Smooth muscle cell (in vitro differentiated cells): Measurements from ENCODE around the gene SIMC1. TPM values are rescaled to one million over a fixed set of nuclear protein-coding genes. Genes with fewer than 3 reads are reported as not detected.

ENCODE experiments used
- DNase-seq: peaks from one replicate; lab custom pipeline; 2025; ENCODE audit not compliant: unreplicated experiment; lab: John Stamatoyannopoulos, UW
- H2AFZ ChIP-seq: fragments of 200-600 bp; sonication (generic); 2 replicates; pipeline ENCODE4 v1.6.0; 2016; ENCODE audit warnings: antibody characterized with exemption, low read depth, mild to moderate bottlenecking
- H3F3A ChIP-seq: fragments of 200-600 bp; sonication (generic); 2 replicates; pipeline ENCODE4 v1.6.0; 2017; ENCODE audit warnings: antibody characterized with exemption, low read depth
- H3K27ac ChIP-seq: fragments of 200-600 bp; sonication (generic); 2 replicates; pipeline ENCODE4 v1.5.1; 2016; ENCODE audit warnings: low read depth, mild to moderate bottlenecking
- H3K27me3 ChIP-seq: fragments of 200-600 bp; sonication (generic); 2 replicates; pipeline ENCODE4 v1.6.1; 2016; ENCODE audit warnings: low read depth, mild to moderate bottlenecking
- H3K36me3 ChIP-seq: fragments of 200-600 bp; sonication (generic); 2 replicates; pipeline ENCODE4 v1.5.1; 2016; ENCODE audit warnings: low read depth
- H3K4me1 ChIP-seq: fragments of 200-600 bp; sonication (generic); 2 replicates; pipeline ENCODE4 v1.5.1; 2016; ENCODE audit warnings: low read depth
- H3K4me2 ChIP-seq: fragments of 200-600 bp; sonication (generic); 2 replicates; pipeline ENCODE4 v1.6.0; 2016; ENCODE audit warnings: mild to moderate bottlenecking
- H3K4me3 ChIP-seq: fragments of 200-600 bp; sonication (generic); 2 replicates; pipeline ENCODE4 v1.5.1; 2016; ENCODE audit warnings: mild to moderate bottlenecking
- H3K79me2 ChIP-seq: fragments of 200-600 bp; sonication (generic); 2 replicates; pipeline ENCODE4 v1.6.0; 2016; ENCODE audit warnings: low read depth, mild to moderate bottlenecking
- H3K9ac ChIP-seq: fragments of 200-600 bp; sonication (generic); 2 replicates; pipeline ENCODE4 v1.6.0; 2016; ENCODE audit warnings: low read depth
- H3K9me3 ChIP-seq: fragments of 200-600 bp; sonication (generic); replicated peaks from 2 replicates; pipeline ENCODE4 v1.5.1; 2016; ENCODE audit warnings: low read depth
- H4K20me1 ChIP-seq: fragments of 200-600 bp; sonication (generic); 2 replicates; pipeline ENCODE4 v1.6.0; 2016; ENCODE audit warnings: low read depth
- WGBS: methylation state at CpG from one replicate; pipeline ENCODE4 v1.1.7; 2016; ENCODE audit warnings: low lambda C conversion rate; 5-methylcytosine and 5-hydroxymethylcytosine counted together
- microRNA counts: library from miRNA; unstranded; fragments of <30 nt; microRNA quantifications from one replicate; lab custom pipeline; 2016
- microRNA-seq: library from miRNA; unstranded; fragments of <30 nt; microRNA quantifications from one replicate; pipeline ENCODE4, GENCODE V29; 2016; ENCODE audit warnings: borderline number of aligned reads
- polyA plus RNA-seq: library from polyadenylated mRNA; unstranded; fragments of >200 nt; fragmentation: Nextera tagmentation; extraction: Ambion mirVana; gene quantifications from 2 replicates; pipeline ENCODE4 v1.2.1, GENCODE V29; 2016
- small RNA-seq: library from RNA; depleted of rRNA; stranded (forward); fragments of <200 nt; gene quantifications from one replicate; pipeline ENCODE3, GENCODE V24; 2014
- total RNA-seq: library from RNA; depleted of rRNA; stranded (reverse); fragments of >200 nt; gene quantifications from 2 replicates; pipeline ENCODE4 v1.2.3, GENCODE V29; 2014
- TF ChIP-seq, protein P1 (sequence below): fragments of 200-600 bp; sonication (generic); IDR thresholded peaks from 2 replicates; pipeline ENCODE4 v1.5.1; 2017; ENCODE audit warnings: borderline replicate concordance, mild to moderate bottlenecking, antibody characterized with exemption; ENCODE audit not compliant: insufficient read depth, poor library complexity, severe bottlenecking

The SIMC1 gene
- total and polyA plus RNA-seq, 2 experiments from 2014 or later, result 15.3 to 16.3 TPM

DNA sequence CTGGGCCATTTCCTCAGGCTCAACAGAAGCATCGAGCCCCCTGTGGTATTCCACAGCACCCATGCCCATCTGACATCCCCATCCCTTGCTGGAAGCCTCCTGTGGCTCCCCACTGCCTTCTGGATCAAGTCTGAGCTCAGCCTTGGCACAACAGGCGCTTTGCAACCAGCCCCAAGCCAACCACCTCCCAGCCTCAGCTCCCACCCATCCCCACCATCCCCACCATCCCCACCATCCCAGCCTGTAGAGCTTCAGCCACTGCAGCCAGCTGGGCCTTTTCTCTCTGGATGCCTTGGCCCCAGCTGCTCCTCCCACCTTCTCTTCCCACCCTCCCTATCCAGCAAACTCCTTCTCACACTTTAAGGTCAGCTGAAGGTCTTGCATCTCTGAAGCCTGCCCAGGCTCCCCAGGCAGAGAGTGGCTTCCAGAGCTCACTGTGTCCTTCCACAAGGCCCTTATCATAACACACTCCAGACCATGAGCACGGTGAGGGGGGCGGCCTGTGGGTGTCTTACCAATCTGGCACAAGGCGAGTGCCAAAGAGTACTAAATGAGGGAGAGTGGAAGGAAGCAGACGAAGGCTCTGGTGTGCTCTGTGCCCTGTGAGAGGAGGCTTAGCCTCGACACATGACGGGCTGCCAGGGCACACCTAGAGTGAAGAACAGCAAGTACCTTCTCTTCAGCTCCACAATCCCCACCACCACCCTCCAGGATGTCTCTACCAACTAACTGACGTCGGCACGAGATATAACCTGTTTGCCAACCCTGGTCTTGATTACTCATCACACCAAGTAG lies 156.9 kb downstream of the SIMC1 start:
- no peak overlapping the region for H3K27ac ChIP-seq
- H3K9ac ChIP-seq, result no peak overlapping the region
- TF ChIP-seq, protein P1, sequence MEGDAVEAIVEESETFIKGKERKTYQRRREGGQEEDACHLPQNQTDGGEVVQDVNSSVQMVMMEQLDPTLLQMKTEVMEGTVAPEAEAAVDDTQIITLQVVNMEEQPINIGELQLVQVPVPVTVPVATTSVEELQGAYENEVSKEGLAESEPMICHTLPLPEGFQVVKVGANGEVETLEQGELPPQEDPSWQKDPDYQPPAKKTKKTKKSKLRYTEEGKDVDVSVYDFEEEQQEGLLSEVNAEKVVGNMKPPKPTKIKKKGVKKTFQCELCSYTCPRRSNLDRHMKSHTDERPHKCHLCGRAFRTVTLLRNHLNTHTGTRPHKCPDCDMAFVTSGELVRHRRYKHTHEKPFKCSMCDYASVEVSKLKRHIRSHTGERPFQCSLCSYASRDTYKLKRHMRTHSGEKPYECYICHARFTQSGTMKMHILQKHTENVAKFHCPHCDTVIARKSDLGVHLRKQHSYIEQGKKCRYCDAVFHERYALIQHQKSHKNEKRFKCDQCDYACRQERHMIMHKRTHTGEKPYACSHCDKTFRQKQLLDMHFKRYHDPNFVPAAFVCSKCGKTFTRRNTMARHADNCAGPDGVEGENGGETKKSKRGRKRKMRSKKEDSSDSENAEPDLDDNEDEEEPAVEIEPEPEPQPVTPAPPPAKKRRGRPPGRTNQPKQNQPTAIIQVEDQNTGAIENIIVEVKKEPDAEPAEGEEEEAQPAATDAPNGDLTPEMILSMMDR, result no peak
- H3K4me3 ChIP-seq, result no peak overlapping the region
- H3K27me3 ChIP-seq, result no peaks in the 10 kb centered on the region
- WGBS, result 92% methylated on average over 10 of the region's 11 CpGs
- H3K36me3 ChIP-seq, result no peaks in the 10 kb centered on the region
- H2AFZ ChIP-seq, result no peak overlapping the region
- H3K4me1 ChIP-seq, result no peaks in the 10 kb centered on the region
- no peaks in the 10 kb centered on the region for H3K79me2 ChIP-seq
- H4K20me1 ChIP-seq, result no peaks in the 10 kb centered on the region
- DNase-seq, result no peak
- no peak overlapping the region for H3K4me2 ChIP-seq
- H3F3A ChIP-seq, result no peaks in the 10 kb centered on the region
- no peaks in the 10 kb centered on the region for H3K9me3 ChIP-seq

MicroRNA genes within 50 kb of the gene (microRNA counts, 767-probe panel; counts per million panel counts)
- microRNA hsa-miR-1271-5p (lab: Ali Mortazavi, UCI), result 183 counts per million

Small RNA genes within 50 kb of the gene (microRNA-seq; reads per million reads assigned to microRNA genes)
- 11.7 reads per million, percentile 16 among the genes with 10 or more reads in this experiment for gene MIR1271

Small RNA genes within 50 kb of the gene (small RNA-seq; reads per million reads assigned to genes)
- gene MIR1271, result 2.5 reads per million, percentile 48 among the genes with 10 or more reads in this experiment

Other genes with a start within 250 kb of the SIMC1 start
- 71.6 and 84.2 TPM in 2 replicates for gene KIAA1191, start 123.3 kb downstream of the SIMC1 start, total RNA-seq
- gene KIAA1191, start 123.3 kb downstream of the SIMC1 start, polyA plus RNA-seq, result 74.6 and 80.3 TPM in 2 replicates
- 9.5 and 10.7 TPM in 2 replicates for gene ARL10, start 127.1 kb downstream of the SIMC1 start, total RNA-seq
- gene ARL10, start 127.1 kb downstream of the SIMC1 start, polyA plus RNA-seq, result 5.4 and 5.6 TPM in 2 replicates
- gene NOP16, start 150.2 kb downstream of the SIMC1 start, total RNA-seq, result 10.7 and 17.2 TPM in 2 replicates
- 27.9 and 52.4 TPM in 2 replicates for gene NOP16, start 150.2 kb downstream of the SIMC1 start, polyA plus RNA-seq
- 94.5 and 108 TPM in 2 replicates for gene HIGD2A, start 150.3 kb downstream of the SIMC1 start, total RNA-seq
- 135 and 140 TPM in 2 replicates for gene HIGD2A, start 150.3 kb downstream of the SIMC1 start, polyA plus RNA-seq
- gene CLTB, start 178.1 kb downstream of the SIMC1 start, total RNA-seq, result 107 and 111 TPM in 2 replicates
- 125 and 277 TPM in 2 replicates for gene CLTB, start 178.1 kb downstream of the SIMC1 start, polyA plus RNA-seq
- gene FAF2, start 210.0 kb downstream of the SIMC1 start, total RNA-seq, result 51.3 and 59.3 TPM in 2 replicates
- gene FAF2, start 210.0 kb downstream of the SIMC1 start, polyA plus RNA-seq, result 38.2 and 38.3 TPM in 2 replicates